ENCODE data around the gene SCN8A.

GRCh38 chr12:51753980-51754675, 163.1 kb downstream of the SCN8A start:
- TF ChIP-seq CTCF (IDR thresholded peaks at IDR 0.05) (no peak), POLR2A (IDR thresholded peaks at IDR 0.05) (no peak)
